Stimulated activated naive CD4-positive, alpha-beta T cell (primary cell): Measurements from ENCODE around the gene PRRT1B.
"Not testable (repeated sequence)": the region's sequence is repeated elsewhere in the genome, so short reads cannot be mapped to it uniquely, and the experiment has no call there.

Source experiments
- DNase-seq, 6 experiments: peaks; one replicate each; lab custom pipeline; 2025; lab: John Stamatoyannopoulos, UW

Gene PRRT1B

DNA sequence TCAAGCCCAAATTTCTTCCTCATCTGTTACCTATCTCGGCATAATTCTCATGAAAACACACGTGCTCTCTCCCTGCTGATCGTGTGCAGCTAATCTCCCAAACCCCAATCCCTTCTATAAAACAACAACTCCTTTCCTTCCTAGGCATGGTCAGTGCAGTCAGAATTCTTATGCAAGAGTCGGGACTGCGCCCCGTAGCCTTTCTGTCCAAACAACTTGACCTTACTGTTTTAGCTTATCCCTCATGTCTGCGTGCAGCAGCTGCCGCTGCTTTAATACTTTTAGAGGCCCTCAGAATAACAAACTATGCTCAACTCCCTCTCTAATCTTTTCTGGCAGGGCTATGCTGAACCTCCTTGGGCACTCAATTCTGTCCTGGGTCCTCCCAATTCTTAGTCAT is 5.1 kb downstream of the PRRT1B start:
- DNase-seq: not testable (repeated sequence)

DNA sequence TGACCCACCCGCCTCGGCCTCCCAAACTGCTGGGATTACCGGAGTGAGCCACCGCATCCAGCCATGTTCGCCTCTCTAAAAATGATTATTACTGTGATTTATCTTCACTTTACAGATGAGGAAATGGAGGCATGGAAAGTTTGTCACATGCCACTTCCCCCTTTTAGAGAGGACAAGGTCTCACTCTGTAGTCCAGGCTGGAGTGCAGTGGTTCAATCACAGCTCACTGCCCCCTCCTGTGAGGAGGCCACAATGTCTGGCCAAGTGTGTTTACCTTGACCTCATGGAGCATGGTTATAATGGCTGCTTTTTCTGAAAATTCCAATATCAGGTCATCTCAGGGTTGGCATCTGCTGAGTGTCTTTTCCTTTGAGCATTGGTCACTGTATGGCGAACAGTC is 6.7 kb downstream of the PRRT1B start:
- DNase-seq: no peak

DNA sequence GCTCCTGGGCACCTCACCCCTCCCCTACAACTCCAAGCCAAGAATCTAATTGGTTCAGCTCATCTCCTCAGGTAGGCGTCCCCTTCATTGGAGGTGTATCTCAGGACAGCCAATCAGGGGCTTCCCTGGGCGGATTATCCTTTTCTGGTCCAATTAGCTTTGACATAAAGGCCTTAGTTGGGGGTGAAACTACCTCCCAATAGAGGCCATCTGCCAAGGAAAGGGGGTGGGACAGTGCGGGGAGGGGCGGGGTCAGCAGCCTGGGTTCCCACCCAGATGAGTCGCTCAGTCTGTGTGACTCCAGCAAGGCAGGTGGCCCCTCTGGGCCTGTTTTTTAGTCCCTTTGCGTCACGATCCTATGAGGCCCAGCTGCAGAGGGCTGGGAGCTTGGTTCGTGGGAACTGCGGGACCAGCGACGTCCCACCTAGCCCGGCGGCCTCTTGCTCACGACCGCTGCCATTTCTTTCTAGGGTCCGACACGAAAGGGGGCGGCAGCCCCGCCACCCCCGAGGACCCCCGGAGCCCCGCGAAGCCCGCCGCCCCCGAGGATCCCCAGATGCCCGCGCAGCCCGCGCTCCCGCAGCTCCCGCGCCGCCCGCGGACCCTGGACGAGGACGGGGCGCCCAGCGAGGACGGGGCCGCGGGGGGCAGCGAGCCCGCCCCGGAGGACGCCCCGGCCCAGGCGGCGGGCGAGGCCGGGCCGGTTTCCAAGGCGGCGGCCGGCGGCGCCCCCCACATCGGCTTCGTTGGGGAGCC is 8.9 kb downstream of the PRRT1B start:
- DNase-seq: no peak

DNA sequence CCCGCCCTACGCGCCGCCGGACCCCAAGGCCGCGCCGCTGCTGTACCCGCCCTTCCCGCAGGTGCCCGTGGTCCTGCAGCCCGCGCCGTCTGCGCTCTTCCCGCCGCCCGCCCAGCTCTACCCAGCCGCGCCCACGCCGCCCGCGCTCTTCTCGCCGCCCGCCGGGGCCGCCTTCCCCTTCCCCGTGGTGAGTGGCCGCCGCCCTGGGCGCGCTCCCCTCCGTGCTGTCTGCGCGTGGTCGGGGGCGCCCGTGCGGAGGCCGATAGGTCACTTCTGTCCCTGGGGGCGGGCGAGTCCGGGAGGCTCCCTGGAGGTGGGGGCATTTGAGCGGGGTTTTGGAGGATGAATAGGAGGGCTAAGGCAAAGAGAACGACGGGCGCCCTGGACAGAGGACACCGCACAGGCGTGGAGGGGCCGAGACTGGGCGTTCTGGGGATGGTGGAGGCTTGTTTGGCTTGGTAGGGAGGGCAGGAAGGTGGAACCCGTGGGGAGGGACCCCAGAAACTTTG is 9.6 kb downstream of the PRRT1B start:
- DNase-seq: no peak

DNA sequence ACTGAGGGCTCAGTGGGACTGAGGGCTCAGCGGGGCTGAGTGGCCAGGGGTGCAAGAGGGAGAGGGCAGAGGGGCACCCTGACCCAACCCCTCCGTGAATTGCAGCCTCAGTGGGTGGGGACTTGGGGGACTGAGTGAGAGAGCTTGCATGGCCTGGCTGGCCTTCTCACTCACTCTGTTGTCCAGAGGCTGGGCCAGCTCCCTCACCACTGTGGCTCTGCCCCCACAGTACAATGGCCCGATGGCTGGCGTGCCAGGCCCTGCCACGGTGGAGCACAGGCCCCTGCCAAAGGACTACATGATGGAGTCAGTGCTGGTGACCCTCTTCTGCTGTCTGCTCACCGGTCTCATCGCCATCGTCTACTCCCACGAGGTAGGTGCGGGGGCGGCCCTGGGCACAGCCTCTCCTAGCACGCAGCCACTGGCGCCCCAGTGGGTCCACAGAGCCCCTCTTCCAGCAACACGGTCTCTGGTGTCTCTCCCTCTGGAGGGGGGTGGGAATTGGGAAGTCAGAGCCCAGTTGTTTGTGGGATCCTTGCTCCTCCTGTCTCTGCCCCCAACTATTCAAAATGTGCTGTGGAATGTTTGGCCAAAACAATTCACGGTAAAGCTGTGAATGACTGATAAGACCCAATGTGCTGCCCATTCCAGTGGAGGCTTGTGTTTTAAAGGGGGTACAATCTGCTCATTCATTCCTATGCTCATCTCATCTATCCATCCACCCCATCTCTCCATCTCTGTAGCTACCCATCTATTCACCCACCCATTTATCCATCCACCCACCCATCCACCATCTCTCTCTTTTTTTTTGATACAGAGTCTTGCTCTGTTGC is 10.7 kb downstream of the PRRT1B start:
- no peak for DNase-seq

DNA sequence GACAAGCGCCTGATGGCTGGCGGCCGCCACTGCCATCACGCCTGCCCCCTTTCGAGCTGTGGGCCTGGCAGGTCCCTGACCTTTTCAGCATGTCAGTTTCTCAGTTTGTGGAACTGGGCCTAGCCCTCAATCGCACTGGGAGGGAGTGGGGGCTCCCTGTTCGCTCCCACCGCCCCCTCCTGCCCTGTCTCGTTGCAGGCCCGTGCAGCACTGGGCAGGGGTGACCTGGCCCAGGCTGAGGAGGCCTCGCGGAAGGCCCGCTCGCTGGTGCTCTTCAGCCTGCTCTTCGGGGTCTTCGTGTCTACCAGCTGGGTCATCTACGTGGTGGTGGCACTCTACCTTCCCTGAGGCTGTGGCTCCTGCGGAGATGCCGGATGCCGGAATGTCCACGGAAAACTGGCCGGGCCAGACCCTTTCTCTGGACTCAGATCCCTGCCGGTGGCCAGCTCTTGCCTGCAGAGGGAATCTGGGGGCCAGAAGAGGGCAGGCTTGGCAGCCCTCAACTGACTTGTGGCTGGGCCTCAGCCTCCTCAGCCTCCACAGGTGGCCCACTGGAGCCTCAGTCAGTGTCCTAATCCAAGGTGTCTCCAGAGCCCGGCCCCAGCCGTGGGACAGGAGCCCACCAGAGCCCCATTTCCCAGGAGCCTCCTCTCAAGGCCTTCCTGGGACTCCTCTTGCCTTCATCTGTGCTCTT is 12.7 kb downstream of the PRRT1B start:
- no peak for DNase-seq

DNA sequence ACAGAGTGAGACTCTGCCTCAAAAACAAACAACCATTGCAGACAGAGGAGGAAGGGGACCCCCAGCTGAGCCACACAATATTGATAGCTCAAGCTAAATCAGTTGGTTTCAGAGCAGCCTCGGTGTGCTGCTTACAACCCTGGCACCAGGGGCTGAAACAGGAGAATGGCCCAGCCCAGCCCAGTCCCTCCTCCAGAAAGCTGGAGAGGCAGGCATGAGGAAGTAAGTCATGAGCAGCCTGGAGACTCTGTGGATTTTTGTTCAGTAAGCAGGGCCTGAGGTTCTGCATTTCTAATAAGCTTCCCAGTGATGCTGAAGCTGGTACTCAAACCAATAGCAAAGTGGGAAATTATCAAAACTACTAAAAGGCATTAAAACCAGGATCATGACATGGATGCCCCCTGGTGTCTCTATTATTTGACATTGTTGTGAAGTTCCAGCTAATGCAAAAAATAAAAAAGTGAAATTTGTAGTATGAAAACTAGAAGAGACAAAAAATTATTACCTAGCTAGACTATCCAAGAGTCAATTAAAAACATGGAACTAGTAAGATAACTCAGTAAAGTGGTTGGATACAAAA is 14.2 kb downstream of the PRRT1B start:
- DNase-seq: peak in 1 of 6 experiments; percentile 5

DNA sequence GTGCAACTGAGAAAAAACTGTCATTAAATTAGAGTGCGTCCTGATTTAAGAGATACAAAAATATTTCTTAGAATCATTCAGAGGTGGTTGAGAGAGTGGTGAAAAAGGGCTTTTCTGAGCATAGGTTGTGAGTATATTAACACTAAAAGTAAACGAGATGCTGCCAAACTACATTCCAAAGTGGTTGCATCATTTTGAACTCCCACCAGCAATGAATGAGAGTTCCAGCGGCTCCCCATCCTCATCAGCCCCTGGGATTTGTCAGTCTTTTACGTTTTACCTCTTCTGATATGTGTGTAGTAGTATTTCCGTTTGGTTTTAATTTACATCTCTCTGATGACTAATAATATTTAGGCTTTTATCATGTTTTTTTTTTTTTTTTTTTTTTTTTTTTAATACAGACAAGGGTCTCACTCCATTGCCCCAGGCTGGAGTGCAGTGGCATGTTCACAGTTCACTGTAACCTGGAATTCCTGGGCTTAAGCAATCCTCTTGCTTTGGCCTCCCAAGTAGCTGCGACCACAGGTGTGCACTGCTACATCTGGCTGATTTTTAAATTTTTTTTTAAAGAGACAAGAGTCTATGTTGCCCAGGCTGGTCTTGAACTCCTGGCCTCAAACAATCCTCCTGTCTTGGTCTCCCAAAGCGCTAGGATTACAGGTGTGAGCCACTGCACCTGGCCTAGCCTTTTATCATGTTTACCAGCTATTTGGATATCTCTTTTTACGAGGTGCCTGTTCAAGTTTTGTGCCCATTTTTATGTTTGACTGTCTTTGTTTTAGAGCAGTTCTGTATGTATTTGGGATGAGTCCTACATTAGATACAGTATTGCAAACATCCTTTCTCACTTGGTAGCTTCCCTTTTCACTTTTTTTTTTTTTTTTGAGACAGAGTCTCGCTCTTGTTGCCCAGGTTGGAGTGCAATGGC is 17.0 kb downstream of the PRRT1B start:
- DNase-seq: no peak

DNA sequence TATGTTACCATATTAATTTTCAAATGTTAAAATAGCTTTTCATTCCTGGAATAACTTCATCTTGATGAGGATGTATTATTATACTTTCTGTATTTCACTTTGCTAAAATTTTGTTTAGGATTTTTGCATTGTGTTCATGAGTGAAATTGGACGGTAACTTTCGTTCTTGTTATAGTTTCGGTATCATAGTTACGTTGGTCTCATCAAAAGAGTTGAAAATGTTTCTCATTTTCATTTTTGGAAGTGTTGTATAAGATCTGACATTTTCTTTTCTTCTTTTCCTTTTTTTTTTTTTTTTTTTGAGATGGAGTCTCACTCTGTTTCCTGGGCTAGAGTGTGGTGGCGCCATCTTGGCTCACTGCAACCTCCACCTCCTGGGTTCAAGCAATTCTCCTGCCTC is 20.0 kb downstream of the PRRT1B start:
- no peak for DNase-seq

DNA sequence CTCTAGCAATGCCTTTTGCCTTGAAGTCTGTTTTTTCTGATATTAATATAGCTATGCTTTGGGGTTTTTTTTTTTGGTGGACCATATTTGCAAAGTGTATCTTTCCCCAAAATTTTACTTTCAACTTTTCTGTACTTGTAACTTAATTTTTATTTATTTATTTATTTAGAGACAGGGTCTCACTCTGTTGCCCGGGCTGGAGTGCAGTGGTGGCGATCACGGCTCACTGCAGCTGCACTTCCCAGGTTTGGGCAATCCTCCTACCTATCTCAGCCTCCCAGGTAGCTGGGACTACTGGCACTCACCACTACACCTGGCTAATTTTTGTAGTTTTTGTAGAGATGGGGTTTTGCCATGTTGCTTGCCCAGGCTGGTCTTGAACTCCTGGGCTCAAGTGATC is 20.8 kb downstream of the PRRT1B start:
- no peak for DNase-seq

DNA sequence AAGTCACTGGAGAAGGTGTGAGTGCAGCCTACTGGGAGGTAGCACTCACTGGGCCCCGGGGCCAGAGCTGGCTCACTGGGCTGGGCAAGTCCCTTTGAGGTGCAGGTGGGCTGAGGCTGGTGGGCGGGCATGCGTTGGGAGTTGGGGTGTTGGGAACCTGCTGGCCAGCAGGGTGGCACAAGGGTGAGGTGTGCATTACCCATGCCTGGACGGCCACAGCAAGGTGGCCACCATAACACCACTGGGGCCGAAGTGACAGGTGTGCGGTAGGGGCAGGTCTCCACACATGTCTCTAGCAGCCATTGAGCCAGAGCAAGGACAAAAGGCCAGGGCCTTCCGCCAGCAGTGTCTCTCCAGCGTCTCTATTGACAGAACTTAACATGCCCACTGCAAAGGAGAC is 22.6 kb downstream of the PRRT1B start:
- DNase-seq: no peak

DNA sequence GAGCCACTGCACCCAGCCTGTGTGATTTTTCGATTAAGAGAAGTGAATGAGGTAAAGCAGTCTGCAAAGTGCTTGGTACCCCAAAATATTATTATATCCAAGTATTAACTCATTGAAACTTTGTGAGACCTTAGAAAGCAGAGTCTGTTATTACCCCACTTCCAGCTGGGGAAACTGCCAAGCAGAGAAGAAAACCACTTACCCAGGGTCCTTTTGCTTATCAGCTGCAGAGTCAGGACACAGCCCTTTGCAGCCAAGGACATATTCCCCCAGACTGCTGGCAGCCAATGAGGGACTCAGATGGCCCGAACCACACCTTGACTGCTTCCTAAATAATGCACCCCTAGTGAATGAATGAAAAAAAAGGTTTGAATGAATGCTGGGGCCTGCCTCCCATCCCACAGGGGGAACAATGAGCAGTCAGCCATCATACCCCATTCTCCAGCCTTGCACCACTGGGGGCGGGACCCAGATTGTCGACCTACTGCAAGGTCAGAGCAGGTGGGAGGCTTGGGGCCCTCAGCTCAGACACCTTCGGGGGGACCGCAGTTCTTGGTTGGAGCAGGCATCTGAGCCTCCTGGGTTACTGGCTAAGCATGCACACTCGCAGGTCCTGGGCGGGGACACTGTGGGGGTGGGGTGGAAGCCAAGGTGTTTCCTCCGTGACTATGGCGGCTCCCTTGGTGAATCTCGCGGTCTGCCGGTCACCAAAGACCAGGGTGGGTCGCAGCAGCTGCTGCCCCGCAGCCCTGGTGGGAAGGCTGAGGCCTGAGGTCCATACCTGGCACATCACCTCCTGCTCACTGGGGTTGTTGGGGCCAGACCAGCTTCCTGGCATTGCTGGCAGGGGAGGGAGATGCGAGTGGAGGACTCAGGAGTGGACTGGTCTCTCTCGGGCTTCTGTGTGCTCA is 29.7 kb downstream of the PRRT1B start:
- DNase-seq: no peak

DNA sequence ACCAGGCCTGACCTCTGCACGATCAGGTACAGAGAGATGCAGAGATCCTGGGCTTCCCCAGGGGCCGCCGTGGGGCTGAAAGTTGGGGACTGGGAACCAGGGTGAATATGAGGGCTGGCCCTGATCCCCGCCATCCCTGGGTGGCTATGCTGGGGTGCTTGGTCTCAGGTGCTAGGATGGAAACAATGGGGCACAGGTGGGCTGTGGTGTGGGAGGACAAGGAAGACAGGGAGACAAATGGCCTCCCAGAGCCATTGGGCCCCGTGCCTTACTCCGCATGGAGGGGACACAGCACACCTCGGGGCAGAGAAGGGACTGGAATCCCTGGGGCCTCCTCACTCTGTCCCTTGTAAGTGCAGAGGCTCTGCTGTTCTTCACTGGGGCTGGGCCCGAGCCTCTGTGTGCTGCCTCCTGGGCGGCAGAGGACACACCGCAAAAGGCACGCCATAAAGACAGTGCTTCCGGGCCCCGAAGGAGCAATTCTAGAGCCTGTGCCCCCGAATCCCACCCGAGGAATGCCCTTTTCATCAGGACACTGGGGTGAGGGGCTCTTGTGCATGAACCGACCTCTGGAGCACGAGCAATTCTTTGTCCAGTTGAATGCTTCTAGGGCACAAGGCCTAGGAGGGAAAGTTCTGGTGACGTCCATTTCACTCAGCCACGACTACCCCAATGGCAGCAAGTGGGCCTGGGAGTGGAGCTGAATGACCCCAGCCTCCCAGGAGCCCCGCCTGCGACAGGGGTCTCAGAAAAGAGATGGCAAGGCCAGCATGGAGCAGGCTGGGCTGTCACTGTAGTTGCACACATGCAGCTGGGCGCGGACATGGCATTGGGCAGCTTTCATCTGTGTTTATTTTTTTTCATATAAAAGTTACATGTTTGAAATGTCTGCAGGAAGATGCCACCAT is 30.9 kb downstream of the PRRT1B start:
- DNase-seq: no peak

DNA sequence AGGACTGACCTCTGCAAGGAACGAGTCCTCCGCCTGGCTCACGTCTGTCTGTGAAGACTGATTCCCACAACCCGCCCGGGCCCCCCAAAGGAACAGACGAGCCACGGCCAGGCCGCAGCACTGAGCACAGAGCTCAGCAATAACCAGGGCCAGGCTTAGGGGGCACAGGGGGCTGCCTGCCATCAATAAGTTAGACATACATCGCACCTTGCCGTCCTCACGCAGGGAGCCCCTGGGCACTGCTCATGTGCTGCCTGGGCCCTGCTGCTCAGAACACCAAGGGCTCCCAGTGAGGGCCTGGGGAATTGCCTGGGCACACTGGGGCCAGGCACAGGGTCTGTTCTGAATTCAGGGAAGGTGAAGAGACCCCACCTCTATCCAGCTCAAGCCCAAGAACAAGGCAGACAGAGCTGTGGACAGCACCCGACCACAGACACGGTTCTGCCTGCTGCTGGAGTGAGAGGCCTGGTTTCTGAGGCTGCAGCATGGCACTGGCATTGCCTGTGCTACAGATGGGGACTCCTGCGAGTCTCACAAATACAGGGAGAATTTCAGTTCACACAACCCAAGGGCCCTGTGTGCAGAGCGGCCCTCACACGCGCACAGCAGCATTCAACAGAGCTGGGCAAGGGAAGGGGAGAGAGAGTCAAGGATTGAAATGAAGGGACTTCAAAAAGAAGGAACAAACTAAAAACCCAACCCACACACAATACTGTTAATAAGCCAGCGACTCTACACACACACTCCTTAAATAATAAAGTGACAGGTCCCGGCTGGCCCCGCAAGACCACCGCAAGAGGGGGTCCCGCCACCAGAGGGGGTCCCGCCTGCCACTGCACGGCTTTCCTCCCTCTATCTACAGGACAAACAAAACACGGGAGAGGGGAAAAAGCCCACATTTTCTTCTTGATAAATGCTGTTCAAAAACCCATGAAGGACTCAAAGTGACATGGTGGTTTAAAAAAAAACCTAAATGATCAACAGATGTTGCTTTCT is 32.0 kb downstream of the PRRT1B start:
- no peak for DNase-seq

DNA sequence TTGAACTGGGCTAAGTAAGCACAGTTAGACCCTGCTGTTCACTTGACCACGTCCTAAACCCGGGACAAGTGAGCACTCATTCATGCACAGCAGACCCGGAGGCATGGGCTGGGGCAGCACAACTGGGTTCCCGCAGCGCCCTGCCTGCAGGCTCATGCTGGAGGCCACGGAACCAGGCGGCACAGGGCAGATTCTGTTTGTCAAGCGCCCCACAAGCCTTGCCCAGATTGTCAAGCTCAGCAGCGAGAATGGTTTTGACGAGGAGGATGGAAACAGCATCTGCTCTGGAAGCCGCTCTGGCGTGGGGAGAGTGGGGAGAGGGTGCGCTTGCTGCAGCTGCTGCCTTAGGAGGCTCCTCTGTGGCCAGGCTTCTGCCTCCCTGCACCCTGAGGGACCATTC is 32.7 kb downstream of the PRRT1B start:
- DNase-seq: no peak

DNA sequence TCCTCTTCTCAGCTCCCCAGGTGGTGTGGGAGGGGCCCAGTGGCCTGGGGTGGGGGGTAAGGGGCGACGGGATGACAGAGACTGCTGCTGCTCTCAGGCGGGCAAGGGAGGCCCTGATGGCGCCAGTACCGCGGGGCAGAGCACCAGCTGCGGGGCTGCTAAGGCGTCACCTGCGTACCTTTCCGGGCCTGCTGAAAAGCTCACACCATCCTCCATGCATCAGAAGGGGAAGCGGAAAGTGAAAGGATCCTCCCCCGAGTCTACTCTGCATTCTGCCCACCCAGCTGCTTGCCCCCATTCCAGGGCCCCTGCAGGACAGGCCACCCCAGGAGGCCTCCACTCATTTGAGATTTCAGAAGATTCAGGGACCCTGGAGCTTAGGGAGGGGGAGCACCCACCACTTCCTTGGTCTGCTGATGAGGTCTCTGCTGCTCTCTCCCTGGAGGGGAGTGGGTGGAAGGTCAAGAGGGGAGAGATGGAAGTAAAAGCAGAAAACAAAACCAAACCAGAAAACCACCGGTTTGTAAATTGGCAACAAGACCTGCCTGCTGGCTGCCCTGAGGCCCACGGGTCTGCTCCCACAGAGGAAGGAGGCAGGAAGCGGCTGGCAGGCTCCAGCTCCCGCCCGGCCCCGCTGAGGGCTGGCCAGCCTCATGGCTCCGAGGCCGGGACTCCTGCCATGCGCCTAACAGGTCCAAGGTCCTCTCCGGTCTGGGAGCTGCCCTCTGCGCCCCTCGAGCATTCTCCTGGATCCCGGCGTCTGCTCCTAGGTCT is 33.6 kb downstream of the PRRT1B start:
- DNase-seq: peak; percentile 17 to 72 (median 39)

DNA sequence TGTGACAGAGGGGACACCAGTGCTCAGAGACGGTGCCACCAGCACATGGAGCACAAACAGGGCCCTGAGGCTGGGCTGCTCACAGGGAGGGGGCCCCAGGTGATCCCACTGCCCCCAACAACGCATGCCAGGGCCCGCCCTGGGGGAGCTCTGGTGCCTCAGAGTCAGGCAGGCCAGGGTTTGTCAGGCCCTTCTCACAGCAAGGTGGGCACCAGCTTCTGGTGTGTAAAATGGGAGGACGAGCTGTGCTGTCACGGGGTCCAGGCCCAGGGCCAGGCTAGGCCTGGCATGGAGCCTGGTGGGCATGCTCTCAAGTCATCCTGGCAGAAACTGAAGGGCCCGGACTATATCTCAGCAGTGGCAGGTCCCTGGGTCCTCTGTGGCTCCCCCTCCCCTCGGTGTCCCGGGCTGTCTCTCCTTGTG is 34.5 kb downstream of the PRRT1B start:
- no peak for DNase-seq
